Panc1 (cell line): ENCODE measurements around the gene BHLHE23. TPM values are rescaled to one million over a fixed set of nuclear protein-coding genes. Genes with fewer than 3 reads are reported as not detected.

ENCODE experiments used
- ATAC-seq: fragments of 200-7000 bp; cut with Tn5 transposase; 2 replicates; pipeline ENCODE4 v1.9.1; 2020; ENCODE audit warnings: mild to moderate bottlenecking, moderate library complexity
- BruUV-seq: library from RNA; stranded (reverse); fragments of 400-500 nt; replicated peaks from 2 replicates; lab custom pipeline; 2021; lab: Mats Ljungman, UMichigan
- CTCF ChIA-PET: fragments of 300-600 bp; sonication (Branson Sonifier 250); formaldehyde crosslinking; loops from one replicate; lab custom pipeline; 2022; ENCODE audit warnings: antibody characterized with exemption; lab: Charles Lee
- POLR2A ChIA-PET: fragments of 300-600 bp; sonication (Branson Sonifier 250); formaldehyde crosslinking; loops from one replicate; lab custom pipeline; 2022; ENCODE audit warnings: antibody characterized with exemption; lab: Charles Lee
- DNase-seq: peaks from one replicate; pipeline ENCODE4 v3.0.0-alpha.2; 2010; ENCODE audit warnings: low read depth, low spot score
- H3K27ac ChIP-seq: 2 replicates; pipeline ENCODE4 v1.5.1; 2011; ENCODE audit warnings: mild to moderate bottlenecking, low read length, inconsistent platforms
- H3K27me3 ChIP-seq: fragments of 200-500 bp; sonication (Bioruptor generic); 2 replicates; pipeline ENCODE4 v1.6.0; 2014; ENCODE audit warnings: low read length, inconsistent platforms; ENCODE audit not compliant: control insufficient read depth, insufficient read depth
- H3K36me3 ChIP-seq: fragments of 200-500 bp; sonication (Bioruptor generic); 2 replicates; pipeline ENCODE4 v1.5.1; 2014; ENCODE audit warnings: inconsistent platforms, mild to moderate bottlenecking, low read length, moderate library complexity; ENCODE audit not compliant: control insufficient read depth, insufficient read depth
- H3K4me1 ChIP-seq: 2 replicates; pipeline ENCODE4 v1.5.1; 2011; ENCODE audit warnings: inconsistent platforms, mild to moderate bottlenecking, low read length, moderate library complexity; ENCODE audit not compliant: control insufficient read depth, insufficient read depth
- H3K4me3 ChIP-seq, 2 experiments: 2 replicates each; pipeline ENCODE4 v1.5.1; 2011 to 2012; ENCODE audit warnings: low read depth in 2 of 2, low read length in 2 of 2, mild to moderate bottlenecking in 2 of 2, inconsistent platforms in 1 of 2, moderate library complexity in 1 of 2
- H3K9me3 ChIP-seq: fragments of 200-500 bp; sonication (Bioruptor generic); 2 replicates; pipeline ENCODE4 v1.5.1; 2014; ENCODE audit warnings: low read depth, mild to moderate bottlenecking, inconsistent platforms, low read length, moderate library complexity; ENCODE audit not compliant: control insufficient read depth, insufficient read depth
- CTCF ChIP-seq: fragments of 450-650 bp; IDR thresholded peaks from 2 replicates; pipeline ENCODE4 v1.5.1; 2017; ENCODE audit warnings: mild to moderate bottlenecking
- POLR2AphosphoS5 ChIP-seq: IDR thresholded peaks from 2 replicates; pipeline ENCODE4 v1.6.1; 2012; ENCODE audit warnings: mild to moderate bottlenecking, low read depth, low read length, moderate library complexity
- REST ChIP-seq, 2 experiments: IDR thresholded peaks; 2 replicates each; pipeline ENCODE4 v1.6.1; 2011 to 2012; ENCODE audit warnings: low read depth in 2 of 2, control low read depth in 1 of 2, low read length in 1 of 2, mild to moderate bottlenecking in 1 of 2, moderate library complexity in 1 of 2; ENCODE audit not compliant: insufficient read depth in 1 of 2
- SIN3A ChIP-seq: IDR thresholded peaks from 2 replicates; pipeline ENCODE4 v1.6.1; 2012; ENCODE audit warnings: low read depth, mild to moderate bottlenecking, low read length, moderate library complexity, borderline replicate concordance; ENCODE audit not compliant: insufficient read depth
- TCF7L2 ChIP-seq: IDR thresholded peaks from 2 replicates; pipeline ENCODE4 v1.6.1; 2011; ENCODE audit warnings: mild to moderate bottlenecking, low read depth, low read length, inconsistent platforms
- in situ Hi-C: cut with HindIII; loops from 2 replicates; pipeline ENCODE4 v1.10.0; 2016; ENCODE audit warnings: low sequenced_read_pairs, low pct_unique_long_range_greater_than_20kb
- intact Hi-C: fragments of 100-400 bp; cut with micrococcal nuclease; formaldehyde crosslinking; loops from one replicate; pipeline ENCODE4 v1.10.0; 2022; ENCODE audit not compliant: unreplicated experiment
- total RNA-seq: library from RNA; stranded (reverse); gene quantifications from one replicate; pipeline ENCODE4 v1.2.1, GENCODE V29; 2021; ENCODE audit not compliant: unreplicated experiment

The BHLHE23 gene
- total RNA-seq, 1 experiment from 2014 or later, result not detected

- ChIA-PET CTCF (no interaction called here), POLR2A (no interaction called here)
- in situ Hi-C loops, result no loop called here
- H3K27ac ChIP-seq, result no peak overlapping the region
- TF ChIP-seq TCF7L2 (no peak), CTCF (no peak)
- no peaks in the 10 kb centered on the region for H3K36me3 ChIP-seq
- H3K4me3 ChIP-seq, result no peak overlapping the region
- ATAC-seq (no peak), DNase-seq (no peak)
- H3K4me1 ChIP-seq, result no peaks in the 10 kb centered on the region; the same call in 1 of the 2 replicates
- no TSS peak for BruUV-seq
- intact Hi-C loops, result no loop called here
- H3K9me3 ChIP-seq, result no peaks in the 10 kb centered on the region
- H3K27me3 ChIP-seq, result no peaks in the 10 kb centered on the region; the same call in 1 of the 2 replicates
These were observed 16.5 kb upstream of the BHLHE23 start for GRCh38 chr20:63023071-63023935.

GRCh38 chr20:63022501-63022900 is 15.7 kb upstream of the BHLHE23 start:
- intact Hi-C loops, result no loop called here
- H3K9me3 ChIP-seq, result no peaks in the 10 kb centered on the region
- in situ Hi-C loops, result no loop called here
- BruUV-seq, result no TSS peak
- no peaks in the 10 kb centered on the region; the same call in 1 of the 2 replicates for H3K27me3 ChIP-seq
- ChIA-PET POLR2A (no interaction called here), CTCF (interaction anchor here (0.8 kb wide), 1 partner anchor 10 kb away, joined by 4 read pairs; no protein-coding TSS in a partner anchor)
- H3K36me3 ChIP-seq, result no peaks in the 10 kb centered on the region
- no peak overlapping the region for H3K27ac ChIP-seq
- no peak overlapping the region for H3K4me3 ChIP-seq
- ATAC-seq (no peak), DNase-seq (no peak)
- TF ChIP-seq REST (IDR thresholded peaks at IDR 0.05; ENCODE audit: insufficient read depth in 1 of 2, low read depth in 2 of 2, low read length in 1 of 2) (no peak), SIN3A (no peak), POLR2AphosphoS5 (no peak), TCF7L2 (no peak)
- no peaks in the 10 kb centered on the region for H3K4me1 ChIP-seq
